NOMO-1 (cell line): ENCODE data around the gene HTR3C.

Experiments
- DNase-seq, 2 experiments: peaks; one replicate each; lab custom pipeline; 2025; ENCODE audit not compliant: unreplicated experiment in 2 of 2; lab: John Stamatoyannopoulos, UW

HTR3C gene

DNA sequence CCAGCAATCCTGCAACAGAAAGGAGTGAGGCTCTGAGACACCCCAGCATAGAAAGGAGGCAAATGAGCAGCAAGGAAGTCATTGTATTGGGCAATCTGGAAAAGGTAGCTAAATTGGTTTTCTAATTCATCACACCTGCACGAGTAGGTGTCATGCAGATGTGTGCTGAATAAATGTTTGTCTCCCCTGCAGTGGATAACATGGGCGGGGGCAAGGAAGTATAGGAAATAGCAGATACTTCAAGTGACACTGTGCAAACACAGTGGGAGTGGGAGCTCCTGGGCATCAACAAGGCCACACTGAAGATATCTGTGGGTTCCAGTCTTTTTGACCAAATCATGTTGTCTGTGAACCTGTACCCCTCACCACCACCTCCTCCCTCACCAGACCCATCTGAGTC lies 29.6 kb downstream of the HTR3C start:
- DNase-seq, result no peak

GRCh38 chr3:184085389-184085852 lies 32.6 kb downstream of the HTR3C start:
- peak; percentile 88 to 95 for DNase-seq

DNA sequence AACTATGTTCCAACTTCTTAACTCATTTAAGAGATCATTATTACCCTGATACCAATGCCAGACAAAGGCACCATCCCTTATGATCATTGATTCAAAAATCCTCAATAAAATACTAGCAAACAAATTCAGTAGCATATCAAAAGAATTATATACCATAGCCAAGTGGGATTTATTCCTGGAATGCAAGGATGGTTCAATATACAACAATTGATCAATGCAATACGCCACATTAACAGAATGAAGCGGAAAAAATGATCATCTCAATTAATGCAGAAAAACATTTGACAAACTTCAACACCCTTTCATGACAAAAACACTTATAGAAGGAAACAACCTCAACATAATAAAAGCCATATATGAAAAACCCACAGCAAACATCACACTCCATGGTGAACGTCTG lies 39.4 kb downstream of the HTR3C start:
- DNase-seq, result no peak

- DNase-seq, result peak in 1 of 2 experiments; percentile 24
These were observed 44.0 kb downstream of the HTR3C start, which contains the start of gene HTR3E for GRCh38 chr3:184096811-184097383. Gene HTR3E (plus strand): TSS chr3:184097064. CDS start chr3:184097530, 466 bp downstream.

GRCh38 chr3:184097556-184097955 lies 44.7 kb downstream of the HTR3C start:
- no peak for DNase-seq

DNA sequence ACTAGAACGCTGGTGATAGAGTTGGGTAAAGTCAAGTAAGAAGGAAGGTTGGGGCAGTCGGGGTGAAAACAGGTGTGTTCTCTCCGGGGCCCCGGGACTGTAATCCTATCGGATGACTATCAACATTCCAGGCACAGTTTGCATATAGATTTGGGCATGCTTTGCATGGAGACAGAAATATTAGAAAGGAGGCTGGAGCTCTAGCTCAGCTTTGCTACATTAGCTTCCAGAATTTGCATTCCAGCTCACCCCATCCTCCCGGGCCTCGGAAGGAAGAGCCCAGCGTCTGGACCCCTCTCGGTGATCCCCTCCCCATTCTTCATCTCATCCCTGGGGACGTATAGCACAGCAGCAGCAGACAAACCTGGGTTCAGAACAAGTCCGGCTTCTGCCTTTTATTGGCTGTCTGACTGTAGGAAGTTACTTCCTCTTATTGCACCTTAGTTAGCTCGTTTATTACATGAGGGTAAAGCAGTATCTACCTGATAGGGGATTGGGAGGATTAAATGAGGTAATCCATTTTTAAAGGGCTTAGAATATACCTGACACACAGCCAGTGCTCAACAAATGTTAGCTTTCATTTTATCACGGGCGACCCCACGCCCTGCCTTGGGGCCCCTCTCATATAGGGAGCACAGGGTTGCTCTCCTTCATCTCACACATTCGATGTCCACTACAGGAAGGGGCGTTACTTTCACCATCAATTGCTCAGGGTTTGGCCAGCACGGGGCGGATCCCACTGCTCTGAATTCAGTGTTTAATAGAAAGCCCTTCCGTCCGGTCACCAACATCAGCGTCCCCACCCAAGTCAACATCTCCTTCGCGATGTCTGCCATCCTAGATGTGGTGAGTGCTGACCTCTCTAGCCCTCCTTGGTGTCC lies 47.2 kb downstream of the HTR3C start:
- DNase-seq, result peak in 1 of 2 experiments; percentile 18
